HFF-Myc (cell line): Measurements from ENCODE around the gene ACOXL.
A peak's percentile ranks its signal among the peaks of the same experiment; 100 is the strongest.

Source experiments
- DNase-seq: peaks from one replicate; pipeline ENCODE4 v3.0.0-alpha.2; 2011; ENCODE audit warnings: low read depth; ENCODE audit errors: extremely low read depth
- H3K4me3 ChIP-seq: replicated peaks from 2 replicates; pipeline ENCODE4 v1.5.1; 2011; ENCODE audit warnings: low read depth, mild to moderate bottlenecking, control low read depth, low read length
- TF ChIP-seq, protein P1 (sequence below): IDR thresholded peaks from 2 replicates; pipeline ENCODE4 v1.5.1; 2012; ENCODE audit warnings: mild to moderate bottlenecking, low read depth, low read length, control low read depth; ENCODE audit errors: missing control alignments

ACOXL gene

DNA sequence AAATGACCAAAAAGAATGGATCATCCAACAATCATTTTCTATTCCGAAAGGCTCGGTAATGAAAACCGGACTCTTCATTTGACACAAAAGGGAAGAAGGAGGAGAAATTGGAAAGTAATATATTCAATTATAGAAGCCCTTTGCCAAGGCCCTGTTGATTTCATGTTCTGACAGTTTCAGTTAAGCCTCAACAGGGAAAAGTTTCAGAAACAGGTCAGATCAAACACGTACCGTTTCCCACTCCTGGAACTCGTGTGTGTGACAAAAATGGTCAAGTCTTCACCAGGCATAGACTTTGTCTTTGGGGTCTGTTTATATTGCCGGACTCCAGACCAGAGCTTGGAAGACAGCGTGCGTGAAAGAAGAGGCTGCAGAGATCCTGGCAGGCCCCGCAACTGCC lies 287.0 kb downstream of the ACOXL start:
- no peak for DNase-seq
- no peak overlapping the region for H3K4me3 ChIP-seq
- TF ChIP-seq, protein P1, sequence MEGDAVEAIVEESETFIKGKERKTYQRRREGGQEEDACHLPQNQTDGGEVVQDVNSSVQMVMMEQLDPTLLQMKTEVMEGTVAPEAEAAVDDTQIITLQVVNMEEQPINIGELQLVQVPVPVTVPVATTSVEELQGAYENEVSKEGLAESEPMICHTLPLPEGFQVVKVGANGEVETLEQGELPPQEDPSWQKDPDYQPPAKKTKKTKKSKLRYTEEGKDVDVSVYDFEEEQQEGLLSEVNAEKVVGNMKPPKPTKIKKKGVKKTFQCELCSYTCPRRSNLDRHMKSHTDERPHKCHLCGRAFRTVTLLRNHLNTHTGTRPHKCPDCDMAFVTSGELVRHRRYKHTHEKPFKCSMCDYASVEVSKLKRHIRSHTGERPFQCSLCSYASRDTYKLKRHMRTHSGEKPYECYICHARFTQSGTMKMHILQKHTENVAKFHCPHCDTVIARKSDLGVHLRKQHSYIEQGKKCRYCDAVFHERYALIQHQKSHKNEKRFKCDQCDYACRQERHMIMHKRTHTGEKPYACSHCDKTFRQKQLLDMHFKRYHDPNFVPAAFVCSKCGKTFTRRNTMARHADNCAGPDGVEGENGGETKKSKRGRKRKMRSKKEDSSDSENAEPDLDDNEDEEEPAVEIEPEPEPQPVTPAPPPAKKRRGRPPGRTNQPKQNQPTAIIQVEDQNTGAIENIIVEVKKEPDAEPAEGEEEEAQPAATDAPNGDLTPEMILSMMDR: no peak

DNA sequence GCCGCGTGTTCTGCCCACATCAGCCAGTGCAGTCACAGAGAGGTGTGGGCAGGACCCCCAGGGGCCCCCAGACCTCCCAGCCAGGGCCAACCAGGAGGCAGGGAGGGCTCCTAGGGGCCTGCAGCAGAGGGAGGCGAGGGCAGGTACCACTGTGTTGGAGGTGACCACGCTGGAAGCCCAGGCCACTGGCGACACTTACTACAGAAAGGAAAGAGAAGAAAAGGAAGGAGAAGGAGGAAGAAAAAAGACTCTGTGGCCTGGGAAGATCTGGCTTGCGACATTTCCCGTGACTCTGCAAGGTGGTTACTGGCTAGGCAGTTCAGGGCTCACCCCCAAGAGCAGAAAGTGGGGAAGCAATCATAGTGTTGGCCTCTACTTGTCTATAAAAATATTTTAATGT lies 290.3 kb downstream of the ACOXL start:
- H3K4me3 ChIP-seq: no peak overlapping the region
- TF ChIP-seq, protein P1: no peak
- no peak for DNase-seq

DNA sequence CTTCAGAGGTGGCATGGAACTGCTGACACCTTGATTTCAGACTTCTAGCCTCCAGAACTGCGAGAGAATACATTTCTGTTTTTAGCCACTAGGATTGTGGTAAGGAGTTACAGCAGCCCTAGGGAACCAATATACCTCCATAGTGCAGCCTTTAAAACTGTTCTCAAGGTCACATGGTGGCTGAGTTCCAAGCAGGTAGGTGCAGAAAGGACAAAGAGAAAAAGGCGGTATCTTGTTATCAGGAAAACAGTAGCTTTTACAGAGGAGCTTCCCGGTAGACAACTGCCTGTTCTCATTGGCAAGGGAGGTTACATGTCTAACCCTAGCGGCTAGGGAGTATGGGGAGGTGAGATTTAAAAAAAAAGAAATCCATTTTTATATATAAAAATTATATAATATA lies 292.1 kb downstream of the ACOXL start:
- TF ChIP-seq, protein P1: no peak
- no peak overlapping the region for H3K4me3 ChIP-seq
- DNase-seq: no peak

DNA sequence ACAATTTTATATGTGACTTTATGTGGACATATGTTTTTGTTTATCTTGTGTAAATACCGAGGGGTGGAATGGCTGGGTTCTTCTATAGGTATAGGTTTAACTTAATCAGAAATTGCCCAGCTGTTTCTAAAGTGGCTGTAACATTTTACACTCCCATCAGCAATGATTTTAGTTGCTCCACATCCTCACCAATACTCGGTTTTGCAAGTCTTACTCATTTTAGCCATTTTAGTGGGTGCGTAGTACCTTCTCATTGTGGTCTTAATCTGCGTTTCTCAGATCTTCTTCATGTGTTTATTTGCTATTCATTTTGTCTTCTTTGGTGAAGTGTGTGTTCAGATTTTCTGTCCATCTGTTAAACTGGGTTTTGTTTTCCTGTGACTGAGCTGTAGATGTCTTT lies 292.9 kb downstream of the ACOXL start:
- TF ChIP-seq, protein P1: no peak
- no peak for DNase-seq
- no peak overlapping the region for H3K4me3 ChIP-seq

DNA sequence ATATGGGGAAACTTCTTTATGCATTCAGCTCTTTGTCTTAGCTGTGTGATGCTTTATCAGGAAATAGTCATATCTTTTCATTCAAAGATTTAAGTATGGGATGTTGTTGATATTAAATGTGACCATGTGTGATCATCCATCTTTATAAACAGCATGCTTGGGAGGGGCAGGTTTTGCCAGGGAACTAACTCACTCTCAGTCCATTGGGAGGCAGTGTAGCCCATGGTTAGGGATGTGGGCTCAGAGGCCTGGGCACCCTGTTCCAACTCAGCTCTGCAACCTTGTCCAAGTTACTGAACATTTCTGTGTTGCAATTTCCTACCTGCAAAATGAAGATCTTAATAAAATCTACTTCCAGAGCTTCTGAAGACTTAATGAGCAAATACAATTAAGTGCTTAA lies 296.3 kb downstream of the ACOXL start:
- H3K4me3 ChIP-seq: no peak overlapping the region
- no peak for DNase-seq
- TF ChIP-seq, protein P1: peak; percentile 13

DNA sequence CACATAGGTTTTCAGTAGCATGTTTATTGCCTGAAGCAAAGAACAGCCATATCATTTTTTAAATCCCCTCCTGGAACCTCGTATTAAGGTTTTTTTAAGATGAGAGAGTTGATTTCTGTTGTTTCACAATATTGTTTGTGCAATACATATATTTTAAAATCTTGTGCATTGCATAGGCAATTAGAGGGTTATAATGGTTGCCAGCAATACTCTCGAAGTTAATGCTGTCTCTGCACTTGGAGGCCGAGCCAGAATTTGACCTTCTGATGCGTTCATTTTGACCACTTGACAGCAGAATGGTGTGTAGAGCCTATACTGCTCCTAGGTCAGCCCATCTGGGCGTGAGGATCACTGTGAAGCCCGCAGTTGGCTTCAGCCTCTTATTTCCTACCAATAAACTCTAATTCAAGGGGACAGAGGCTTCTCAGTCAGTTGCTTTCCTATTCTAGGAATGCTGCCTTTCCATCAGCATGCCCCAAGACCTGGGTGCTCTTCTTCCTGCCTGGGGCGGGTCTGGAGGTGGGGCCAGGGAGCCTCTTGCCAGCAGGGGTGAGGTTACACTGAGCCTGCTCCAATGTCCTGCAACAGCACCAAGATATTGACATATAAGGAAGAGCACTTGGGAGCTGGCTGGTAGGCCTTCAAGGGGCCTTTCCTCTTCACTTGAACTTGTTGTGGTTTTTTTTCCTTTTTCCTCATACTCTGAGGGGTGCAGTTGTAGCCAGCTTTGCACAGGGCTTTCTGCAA lies 297.0 kb downstream of the ACOXL start:
- TF ChIP-seq, protein P1: no peak
- no peak for DNase-seq
- H3K4me3 ChIP-seq: no peak overlapping the region
